ENCODE data around the gene AGAP1. TPM values are rescaled to one million over a fixed set of nuclear protein-coding genes. Genes with fewer than 3 reads are reported as not detected.

Gene AGAP1
- total and polyA plus RNA-seq, 4 donors, result 2.0 to 8.5 (median 5.4) TPM

DNA sequence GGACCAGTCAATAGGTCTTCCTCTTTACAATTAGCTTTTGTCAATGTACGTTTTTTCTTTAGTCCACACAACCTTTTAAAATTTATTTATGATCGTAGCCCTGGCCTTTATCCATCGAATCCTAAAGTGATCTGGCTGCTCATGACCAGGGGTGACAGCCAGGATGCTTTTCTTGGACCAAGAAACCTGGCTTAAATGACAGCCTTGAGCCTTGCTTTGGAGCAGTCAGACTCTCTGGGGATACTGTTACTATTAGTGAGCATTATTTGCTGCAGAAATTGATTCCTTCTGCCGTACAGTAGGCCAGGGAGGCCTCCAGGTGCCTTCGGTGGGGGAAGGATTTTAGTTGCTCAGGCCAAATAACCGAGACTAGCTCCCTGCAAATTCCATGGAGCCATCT is 70.2 kb downstream of the AGAP1 start:
- Histone ChIP-seq H3K9me3 (ENCODE audit: control insufficient read depth in 4 of 4, low read length in 3 of 4) (peaks cover 0 to 5% (median 1%) of the 10 kb centered on the region in 4 donors), H3K4me1 (ENCODE audit: control insufficient read depth in 4 of 4, insufficient read depth in 4 of 4, low read length in 3 of 4) (peaks cover 0 to 9% (median 3%) of the 10 kb centered on the region in 4 donors), H3K36me3 (ENCODE audit: control insufficient read depth in 4 of 4, insufficient read depth in 3 of 4, low read depth in 1 of 4, low read length in 3 of 4) (no peaks in the 10 kb centered on the region), H3K27me3 (ENCODE audit: control insufficient read depth in 4 of 4, insufficient read depth in 4 of 4, low read length in 3 of 4) (no peaks in the 10 kb centered on the region), H3K27ac (ENCODE audit: low read depth in 1 of 2, low read length in 2 of 2) (no peak overlapping the region), H3K4me3 (ENCODE audit: low read depth in 1 of 3, low read length in 3 of 3) (no peak overlapping the region), H3K9ac (ENCODE audit: low read depth in 1 of 2, low read length in 2 of 2) (no peak overlapping the region)
- TF ChIP-seq, protein P1, sequence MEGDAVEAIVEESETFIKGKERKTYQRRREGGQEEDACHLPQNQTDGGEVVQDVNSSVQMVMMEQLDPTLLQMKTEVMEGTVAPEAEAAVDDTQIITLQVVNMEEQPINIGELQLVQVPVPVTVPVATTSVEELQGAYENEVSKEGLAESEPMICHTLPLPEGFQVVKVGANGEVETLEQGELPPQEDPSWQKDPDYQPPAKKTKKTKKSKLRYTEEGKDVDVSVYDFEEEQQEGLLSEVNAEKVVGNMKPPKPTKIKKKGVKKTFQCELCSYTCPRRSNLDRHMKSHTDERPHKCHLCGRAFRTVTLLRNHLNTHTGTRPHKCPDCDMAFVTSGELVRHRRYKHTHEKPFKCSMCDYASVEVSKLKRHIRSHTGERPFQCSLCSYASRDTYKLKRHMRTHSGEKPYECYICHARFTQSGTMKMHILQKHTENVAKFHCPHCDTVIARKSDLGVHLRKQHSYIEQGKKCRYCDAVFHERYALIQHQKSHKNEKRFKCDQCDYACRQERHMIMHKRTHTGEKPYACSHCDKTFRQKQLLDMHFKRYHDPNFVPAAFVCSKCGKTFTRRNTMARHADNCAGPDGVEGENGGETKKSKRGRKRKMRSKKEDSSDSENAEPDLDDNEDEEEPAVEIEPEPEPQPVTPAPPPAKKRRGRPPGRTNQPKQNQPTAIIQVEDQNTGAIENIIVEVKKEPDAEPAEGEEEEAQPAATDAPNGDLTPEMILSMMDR (IDR thresholded peaks at IDR 0.05; ENCODE audit: low read depth, low read length, missing input control), result no peak
- TF ChIP-seq NR2F2 (IDR thresholded peaks at IDR 0.05), result no peak
- no peak for TF ChIP-seq HNF4A (conservative IDR thresholded peaks at IDR 0.05)
- no peak for TF ChIP-seq RXRA (IDR thresholded peaks at IDR 0.05)
- TF ChIP-seq, protein P2, sequence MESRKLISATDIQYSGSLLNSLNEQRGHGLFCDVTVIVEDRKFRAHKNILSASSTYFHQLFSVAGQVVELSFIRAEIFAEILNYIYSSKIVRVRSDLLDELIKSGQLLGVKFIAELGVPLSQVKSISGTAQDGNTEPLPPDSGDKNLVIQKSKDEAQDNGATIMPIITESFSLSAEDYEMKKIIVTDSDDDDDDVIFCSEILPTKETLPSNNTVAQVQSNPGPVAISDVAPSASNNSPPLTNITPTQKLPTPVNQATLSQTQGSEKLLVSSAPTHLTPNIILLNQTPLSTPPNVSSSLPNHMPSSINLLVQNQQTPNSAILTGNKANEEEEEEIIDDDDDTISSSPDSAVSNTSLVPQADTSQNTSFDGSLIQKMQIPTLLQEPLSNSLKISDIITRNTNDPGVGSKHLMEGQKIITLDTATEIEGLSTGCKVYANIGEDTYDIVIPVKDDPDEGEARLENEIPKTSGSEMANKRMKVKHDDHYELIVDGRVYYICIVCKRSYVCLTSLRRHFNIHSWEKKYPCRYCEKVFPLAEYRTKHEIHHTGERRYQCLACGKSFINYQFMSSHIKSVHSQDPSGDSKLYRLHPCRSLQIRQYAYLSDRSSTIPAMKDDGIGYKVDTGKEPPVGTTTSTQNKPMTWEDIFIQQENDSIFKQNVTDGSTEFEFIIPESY (IDR thresholded peaks at IDR 0.05), result no peak
- TF ChIP-seq, protein P3, sequence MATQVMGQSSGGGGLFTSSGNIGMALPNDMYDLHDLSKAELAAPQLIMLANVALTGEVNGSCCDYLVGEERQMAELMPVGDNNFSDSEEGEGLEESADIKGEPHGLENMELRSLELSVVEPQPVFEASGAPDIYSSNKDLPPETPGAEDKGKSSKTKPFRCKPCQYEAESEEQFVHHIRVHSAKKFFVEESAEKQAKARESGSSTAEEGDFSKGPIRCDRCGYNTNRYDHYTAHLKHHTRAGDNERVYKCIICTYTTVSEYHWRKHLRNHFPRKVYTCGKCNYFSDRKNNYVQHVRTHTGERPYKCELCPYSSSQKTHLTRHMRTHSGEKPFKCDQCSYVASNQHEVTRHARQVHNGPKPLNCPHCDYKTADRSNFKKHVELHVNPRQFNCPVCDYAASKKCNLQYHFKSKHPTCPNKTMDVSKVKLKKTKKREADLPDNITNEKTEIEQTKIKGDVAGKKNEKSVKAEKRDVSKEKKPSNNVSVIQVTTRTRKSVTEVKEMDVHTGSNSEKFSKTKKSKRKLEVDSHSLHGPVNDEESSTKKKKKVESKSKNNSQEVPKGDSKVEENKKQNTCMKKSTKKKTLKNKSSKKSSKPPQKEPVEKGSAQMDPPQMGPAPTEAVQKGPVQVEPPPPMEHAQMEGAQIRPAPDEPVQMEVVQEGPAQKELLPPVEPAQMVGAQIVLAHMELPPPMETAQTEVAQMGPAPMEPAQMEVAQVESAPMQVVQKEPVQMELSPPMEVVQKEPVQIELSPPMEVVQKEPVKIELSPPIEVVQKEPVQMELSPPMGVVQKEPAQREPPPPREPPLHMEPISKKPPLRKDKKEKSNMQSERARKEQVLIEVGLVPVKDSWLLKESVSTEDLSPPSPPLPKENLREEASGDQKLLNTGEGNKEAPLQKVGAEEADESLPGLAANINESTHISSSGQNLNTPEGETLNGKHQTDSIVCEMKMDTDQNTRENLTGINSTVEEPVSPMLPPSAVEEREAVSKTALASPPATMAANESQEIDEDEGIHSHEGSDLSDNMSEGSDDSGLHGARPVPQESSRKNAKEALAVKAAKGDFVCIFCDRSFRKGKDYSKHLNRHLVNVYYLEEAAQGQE (IDR thresholded peaks at IDR 0.05), result no peak
- WGBS, result 85% methylated on average over 6 of the region's 6 CpGs
- DNase-seq (ENCODE audit: low spot score), result no peak

DNA sequence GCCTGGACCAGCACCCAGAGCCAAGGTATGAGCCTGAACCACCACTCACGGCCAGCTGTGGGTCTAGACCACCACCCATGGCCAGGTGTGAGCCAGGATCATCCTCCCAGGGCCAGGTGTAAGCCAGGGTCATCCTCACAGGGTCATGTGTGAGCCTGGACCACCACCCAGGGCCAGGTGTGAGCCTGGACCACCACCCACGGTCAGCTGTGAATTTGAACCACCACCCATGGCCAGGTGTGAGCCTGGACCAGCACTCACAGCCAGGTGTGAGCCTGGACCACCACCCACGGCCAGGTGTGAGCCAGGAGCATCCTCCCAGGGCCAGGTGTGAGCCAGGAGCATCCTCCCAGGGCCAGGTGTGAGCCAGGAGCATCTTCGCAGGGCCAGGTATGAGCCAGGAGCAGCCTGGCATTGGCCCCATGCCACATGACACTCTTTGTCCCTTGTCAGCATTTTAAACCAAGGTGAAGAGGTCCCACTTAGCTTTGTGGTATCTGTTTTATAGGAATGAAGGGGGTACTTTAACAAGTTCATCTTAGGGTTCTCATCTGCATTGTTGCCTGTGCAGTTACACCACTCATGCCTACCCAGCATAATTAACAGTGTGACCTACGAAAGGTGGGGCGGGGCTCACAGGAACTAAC is 71.2 kb downstream of the AGAP1 start:
- H3K9ac ChIP-seq (ENCODE audit: low read depth in 1 of 2, low read length in 2 of 2), result no peak overlapping the region
- peaks cover 0 to 9% (median 3%) of the 10 kb centered on the region in 4 donors for H3K4me1 ChIP-seq (ENCODE audit: control insufficient read depth in 4 of 4, insufficient read depth in 4 of 4, low read length in 3 of 4)
- H3K9me3 ChIP-seq (ENCODE audit: control insufficient read depth in 4 of 4, low read length in 3 of 4), result peaks cover 0 to 5% (median 1%) of the 10 kb centered on the region in 4 donors
- no peak overlapping the region for H3K4me3 ChIP-seq (ENCODE audit: low read depth in 1 of 3, low read length in 3 of 3)
- 93% methylated on average over 6 of the region's 6 CpGs for WGBS
- TF ChIP-seq FOXA2 (IDR thresholded peaks at IDR 0.05), result no peak
- TF ChIP-seq, protein P2 (IDR thresholded peaks at IDR 0.05), result no peak
- TF ChIP-seq, protein P4, sequence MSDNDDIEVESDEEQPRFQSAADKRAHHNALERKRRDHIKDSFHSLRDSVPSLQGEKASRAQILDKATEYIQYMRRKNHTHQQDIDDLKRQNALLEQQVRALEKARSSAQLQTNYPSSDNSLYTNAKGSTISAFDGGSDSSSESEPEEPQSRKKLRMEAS (IDR thresholded peaks at IDR 0.05), result no peak
- DNase-seq (ENCODE audit: low spot score), result no peak
- no peaks in the 10 kb centered on the region for H3K27me3 ChIP-seq (ENCODE audit: control insufficient read depth in 4 of 4, insufficient read depth in 4 of 4, low read length in 3 of 4)
- H3K27ac ChIP-seq (ENCODE audit: low read depth in 1 of 2, low read length in 2 of 2), result no peak overlapping the region
- H3K36me3 ChIP-seq (ENCODE audit: control insufficient read depth in 4 of 4, insufficient read depth in 3 of 4, low read depth in 1 of 4, low read length in 3 of 4), result no peaks in the 10 kb centered on the region

Measured in liver (tissue), 9 donors.